Measurements from ENCODE around the gene UTS2R. TPM values are rescaled to one million over a fixed set of nuclear protein-coding genes. Genes with fewer than 3 reads are reported as not detected.

The UTS2R gene
- total RNA-seq = not detected

DNA sequence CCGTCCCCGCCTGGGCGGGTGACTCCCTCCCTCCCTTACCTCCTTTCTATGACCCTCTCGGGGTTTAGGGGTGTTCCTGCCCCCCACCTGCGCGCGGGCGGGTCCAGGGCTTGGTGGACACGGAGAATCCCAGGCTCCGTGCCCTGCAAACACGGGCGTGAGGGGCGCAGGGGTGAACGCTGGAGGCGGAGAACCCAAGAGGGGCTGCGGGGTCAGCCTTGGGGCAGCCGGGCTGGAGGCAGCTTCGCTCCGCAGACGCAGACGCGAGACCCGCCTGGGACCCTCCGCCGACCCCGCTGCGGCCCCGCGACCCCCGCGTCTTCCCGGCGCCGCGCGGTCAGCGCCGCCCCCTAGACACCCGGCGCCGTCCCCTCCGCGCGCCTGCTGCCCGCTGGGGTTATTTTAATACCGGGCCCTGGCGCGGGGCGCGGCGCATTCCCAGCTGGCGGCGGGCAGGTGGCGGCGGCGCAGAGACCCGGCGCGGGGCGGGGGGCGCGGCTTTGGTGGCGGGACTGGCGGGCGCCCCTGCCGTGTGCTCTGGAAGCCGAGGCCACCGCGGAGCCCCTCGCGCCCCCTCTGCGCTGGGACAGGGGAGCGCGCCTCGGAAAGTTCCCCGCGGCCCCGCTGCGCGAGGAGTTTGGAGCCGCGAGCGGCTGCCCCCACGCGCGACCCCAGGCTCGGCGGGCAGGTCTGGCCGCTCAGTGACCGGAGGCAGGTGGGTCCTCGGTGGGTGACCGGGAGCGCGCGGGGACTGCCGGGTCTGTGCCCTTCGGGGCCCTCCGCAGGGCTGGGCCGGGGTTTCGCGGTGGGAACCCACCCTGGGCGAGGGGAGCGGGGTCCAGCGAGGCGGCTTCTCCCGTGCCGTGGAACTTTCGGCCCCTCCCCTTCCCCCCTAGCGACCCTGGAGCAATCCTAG, at the start of gene UTS2R:
UTS2R (plus strand) TSS at position 433 of the 916 bp plus-strand sequence. CDS start 2,560 bp downstream, outside the sequence.
- no peaks in the 10 kb centered on the region for H3K36me3 ChIP-seq
- no peaks in the 10 kb centered on the region for H3K9me3 ChIP-seq
- H3K4me3 ChIP-seq = peak within 1 kb of the TSS in 1 of 2 donors; percentile 3
- H3K27me3 ChIP-seq (replicated peaks; ENCODE audit: insufficient read depth) = peaks cover 37% of the 10 kb centered on the region
- 7% methylated on average over 47 of the region's 109 CpGs for WGBS
- no peak for DNase-seq (ENCODE audit: low spot score)
- H3K4me1 ChIP-seq (replicated peaks) = peaks cover 4% of the 10 kb centered on the region
- no peak for TF ChIP-seq POLR2AphosphoS5 (IDR thresholded peaks at IDR 0.05)
- no peak for TF ChIP-seq POLR2A (IDR thresholded peaks at IDR 0.05)
- TF ChIP-seq, protein P1, sequence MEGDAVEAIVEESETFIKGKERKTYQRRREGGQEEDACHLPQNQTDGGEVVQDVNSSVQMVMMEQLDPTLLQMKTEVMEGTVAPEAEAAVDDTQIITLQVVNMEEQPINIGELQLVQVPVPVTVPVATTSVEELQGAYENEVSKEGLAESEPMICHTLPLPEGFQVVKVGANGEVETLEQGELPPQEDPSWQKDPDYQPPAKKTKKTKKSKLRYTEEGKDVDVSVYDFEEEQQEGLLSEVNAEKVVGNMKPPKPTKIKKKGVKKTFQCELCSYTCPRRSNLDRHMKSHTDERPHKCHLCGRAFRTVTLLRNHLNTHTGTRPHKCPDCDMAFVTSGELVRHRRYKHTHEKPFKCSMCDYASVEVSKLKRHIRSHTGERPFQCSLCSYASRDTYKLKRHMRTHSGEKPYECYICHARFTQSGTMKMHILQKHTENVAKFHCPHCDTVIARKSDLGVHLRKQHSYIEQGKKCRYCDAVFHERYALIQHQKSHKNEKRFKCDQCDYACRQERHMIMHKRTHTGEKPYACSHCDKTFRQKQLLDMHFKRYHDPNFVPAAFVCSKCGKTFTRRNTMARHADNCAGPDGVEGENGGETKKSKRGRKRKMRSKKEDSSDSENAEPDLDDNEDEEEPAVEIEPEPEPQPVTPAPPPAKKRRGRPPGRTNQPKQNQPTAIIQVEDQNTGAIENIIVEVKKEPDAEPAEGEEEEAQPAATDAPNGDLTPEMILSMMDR (IDR thresholded peaks at IDR 0.05) = no peak
- intact Hi-C loops (cut with DNase I) = no loop called here
- H3K27ac ChIP-seq = no peak within 1 kb of the TSS

DNA sequence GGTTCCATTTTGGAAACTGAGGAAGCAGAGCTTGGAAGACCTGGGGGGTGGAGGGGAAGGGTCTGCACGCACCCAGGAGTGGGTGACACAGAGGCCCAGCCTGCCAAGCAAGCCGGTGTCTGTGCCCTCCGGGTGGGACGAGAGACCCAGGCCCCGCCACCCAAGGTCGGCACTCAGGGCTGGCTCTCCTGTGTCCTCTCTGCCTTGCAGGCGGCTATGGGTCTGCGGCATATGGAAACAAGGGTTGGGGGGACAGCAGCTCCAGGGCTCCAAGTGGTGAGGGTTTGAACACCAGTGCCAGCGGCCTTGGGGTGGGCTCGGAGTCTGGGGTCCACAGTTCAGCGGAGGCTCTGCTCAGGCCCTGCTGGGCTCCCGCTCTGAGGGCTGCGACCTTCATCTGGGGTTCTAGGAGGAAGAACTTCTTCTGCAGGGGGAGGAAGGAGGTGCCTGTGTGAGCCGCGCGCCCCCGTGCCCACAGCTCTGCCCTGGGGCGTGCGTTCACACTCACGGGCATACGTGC, 49.6 kb upstream of the UTS2R start:
- H3K4me3 ChIP-seq = no peak overlapping the region
- WGBS = 85% methylated on average over 21 of the region's 21 CpGs
- no peaks in the 10 kb centered on the region for H3K9me3 ChIP-seq
- H3K4me1 ChIP-seq (replicated peaks) = no peaks in the 10 kb centered on the region
- intact Hi-C loops (cut with DNase I) = loop anchor here (2.0 to 5.0 kb wide), 2 partner anchors 77 to 115 kb away; no protein-coding TSS in a partner anchor
- no peak overlapping the region for H3K27ac ChIP-seq
- TF ChIP-seq, protein P1 (IDR thresholded peaks at IDR 0.05) = no peak
- TF ChIP-seq POLR2AphosphoS5 (IDR thresholded peaks at IDR 0.05) (no peak), POLR2A (IDR thresholded peaks at IDR 0.05) (no peak)
- H3K27me3 ChIP-seq (replicated peaks; ENCODE audit: insufficient read depth) = no peaks in the 10 kb centered on the region
- DNase-seq (ENCODE audit: low spot score) = no peak
- H3K36me3 ChIP-seq = no peaks in the 10 kb centered on the region

DNA sequence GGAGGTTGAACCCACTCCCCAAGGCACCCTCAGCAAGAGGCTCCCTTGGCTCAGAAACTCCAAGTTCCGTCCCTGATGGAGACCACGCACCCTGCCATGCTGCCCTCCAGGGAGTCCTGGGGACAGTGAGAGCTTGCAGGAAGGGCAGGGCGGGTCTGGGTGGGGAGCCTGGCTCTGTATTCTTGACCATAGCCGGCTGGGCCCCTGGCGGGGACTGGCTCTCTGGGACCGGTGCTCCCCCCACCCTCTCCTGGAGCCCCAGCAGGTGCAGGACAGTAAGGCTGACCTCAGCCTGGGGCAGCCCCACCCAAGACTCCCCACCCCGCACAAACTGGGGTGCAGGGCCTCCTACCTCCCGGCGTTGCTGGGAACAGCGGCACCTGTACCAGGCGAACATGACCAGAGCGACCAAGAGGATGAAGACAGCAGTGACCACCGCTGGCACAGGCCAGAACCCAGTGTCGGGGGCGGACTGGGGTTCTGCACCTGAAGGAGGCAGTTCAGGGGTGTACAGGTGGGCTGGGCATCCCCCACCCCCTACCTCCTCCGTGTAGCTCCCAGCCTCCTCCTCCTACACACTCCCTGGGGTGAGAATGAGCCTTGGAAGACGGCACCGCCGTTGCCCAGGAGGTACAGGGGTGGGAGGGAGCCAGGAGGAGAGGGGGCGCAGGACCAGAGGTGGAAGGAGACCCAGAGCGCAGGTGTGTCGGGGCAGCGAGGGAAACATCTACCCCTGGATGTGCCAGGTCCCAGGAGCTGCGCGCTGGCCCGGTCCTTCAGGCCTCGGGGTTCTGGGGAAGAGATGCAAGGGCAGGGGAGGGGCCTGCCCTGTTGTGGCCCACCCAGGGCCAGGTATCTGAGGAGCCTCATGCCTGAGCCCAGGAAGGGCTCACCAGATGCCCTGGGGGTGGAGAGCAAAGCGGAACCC, 48.8 kb upstream of the UTS2R start:
- no peak overlapping the region for H3K4me3 ChIP-seq
- WGBS = 90% methylated on average over 25 of the region's 28 CpGs
- no peaks in the 10 kb centered on the region for H3K4me1 ChIP-seq (replicated peaks)
- H3K9me3 ChIP-seq = no peaks in the 10 kb centered on the region
- no peaks in the 10 kb centered on the region for H3K36me3 ChIP-seq
- no peaks in the 10 kb centered on the region for H3K27me3 ChIP-seq (replicated peaks; ENCODE audit: insufficient read depth)
- H3K27ac ChIP-seq = no peak overlapping the region
- intact Hi-C loops (cut with DNase I) = loop anchor here (2.0 to 5.0 kb wide), 2 partner anchors 78 to 115 kb away; no protein-coding TSS in a partner anchor
- no peak for DNase-seq (ENCODE audit: low spot score)
- TF ChIP-seq, protein P1 (IDR thresholded peaks at IDR 0.05) = no peak
- TF ChIP-seq POLR2A (IDR thresholded peaks at IDR 0.05) (no peak), POLR2AphosphoS5 (IDR thresholded peaks at IDR 0.05) (no peak)

DNA sequence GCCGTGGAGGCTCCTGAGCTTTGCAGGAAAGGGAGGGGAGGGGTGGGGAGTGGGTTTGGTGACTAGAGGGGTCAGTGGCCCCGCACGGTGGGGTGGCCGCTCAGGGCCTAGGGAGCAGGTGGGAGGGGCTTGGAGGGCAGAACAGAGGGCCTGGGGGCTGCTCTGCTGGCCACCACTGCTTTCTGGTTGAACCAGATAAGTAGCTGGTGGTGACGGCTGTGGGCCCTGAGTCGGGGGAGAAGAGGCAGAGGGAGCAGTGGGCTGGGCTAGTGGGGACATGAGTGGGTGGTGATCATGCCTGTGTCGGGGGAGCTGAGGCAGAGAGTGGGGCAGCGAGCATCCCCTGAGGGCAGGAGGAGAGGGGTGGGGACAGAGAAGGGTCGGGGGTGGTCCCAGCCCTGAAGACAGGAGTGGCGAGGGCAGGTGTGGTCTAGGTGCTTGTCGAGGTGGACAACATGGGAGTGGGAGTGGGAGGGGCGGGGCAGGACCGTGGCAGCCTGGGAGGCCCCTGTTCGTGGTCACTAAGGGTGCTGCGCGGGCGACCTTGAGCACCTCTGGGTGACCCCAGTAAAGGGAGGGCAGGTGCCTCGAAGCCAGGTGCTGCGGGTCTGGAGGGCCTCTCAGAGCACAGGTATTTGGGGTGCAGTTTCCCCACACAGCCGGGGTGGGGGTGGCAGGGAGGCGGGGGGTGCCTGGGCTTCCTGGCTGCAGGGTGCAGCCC, 47.9 kb upstream of the UTS2R start:
- no peaks in the 10 kb centered on the region for H3K4me1 ChIP-seq (replicated peaks)
- no peak overlapping the region for H3K27ac ChIP-seq
- no peaks in the 10 kb centered on the region for H3K36me3 ChIP-seq
- intact Hi-C loops (cut with DNase I) = loop anchor here (2.0 to 5.0 kb wide), 2 partner anchors 79 to 116 kb away; no protein-coding TSS in a partner anchor
- H3K27me3 ChIP-seq (replicated peaks; ENCODE audit: insufficient read depth) = no peaks in the 10 kb centered on the region
- 71% methylated on average over 21 of the region's 21 CpGs for WGBS
- TF ChIP-seq POLR2A (IDR thresholded peaks at IDR 0.05) (no peak), POLR2AphosphoS5 (IDR thresholded peaks at IDR 0.05) (no peak)
- TF ChIP-seq, protein P1 (IDR thresholded peaks at IDR 0.05) = no peak
- no peak overlapping the region for H3K4me3 ChIP-seq
- DNase-seq (ENCODE audit: low spot score) = no peak
- H3K9me3 ChIP-seq = no peaks in the 10 kb centered on the region
